WTC11 (cell line): ENCODE results near the gene BOC. TPM values are rescaled to one million over a fixed set of nuclear protein-coding genes. Genes with fewer than 3 reads are reported as not detected.

ENCODE experiments used
- ATAC-seq: fragments of 200-7000 bp; cut with Tn5 transposase; 2 replicates; pipeline ENCODE4 v1.10.0; 2021; ENCODE audit warnings: mild to moderate bottlenecking, moderate library complexity
- CTCF ChIA-PET: fragments of 300-600 bp; sonication (Branson Sonifier 250); formaldehyde crosslinking; loops from one replicate; lab custom pipeline; 2021; ENCODE audit warnings: antibody characterized with exemption; lab: Charles Lee
- POLR2A ChIA-PET: fragments of 350-600 bp; sonication (Branson Sonifier 250); formaldehyde crosslinking; loops from one replicate; lab custom pipeline; 2021; ENCODE audit warnings: antibody characterized with exemption; lab: Charles Lee
- DNase-seq: peaks from one replicate; pipeline ENCODE4 v3.0.0; 2021; ENCODE audit warnings: low spot score
- H3K27ac Mint-ChIP-seq: 2 replicates; pipeline ENCODE4 v1.8.0; 2021; ENCODE audit warnings: mixed read lengths
- H3K27me3 Mint-ChIP-seq: 2 replicates; pipeline ENCODE4 v1.8.0; 2021; ENCODE audit warnings: low read depth, mild to moderate bottlenecking, moderate library complexity, mixed read lengths
- H3K36me3 Mint-ChIP-seq: 2 replicates; pipeline ENCODE4 v1.8.0; 2021; ENCODE audit warnings: mixed read lengths
- H3K4me1 Mint-ChIP-seq: 2 replicates; pipeline ENCODE4 v1.8.0; 2022; ENCODE audit warnings: mixed read lengths
- H3K4me3 Mint-ChIP-seq: 2 replicates; pipeline ENCODE4 v1.8.0; 2021; ENCODE audit warnings: mild to moderate bottlenecking, moderate library complexity, mixed read lengths
- H3K9me3 Mint-ChIP-seq: 2 replicates; pipeline ENCODE4 v1.8.0; 2021; ENCODE audit warnings: mixed read lengths
- ATF1 ChIP-seq: sonication (generic); formaldehyde crosslinking; IDR thresholded peaks from 2 replicates; pipeline ENCODE4 v1.8.1; 2023; ENCODE audit warnings: mild to moderate bottlenecking, moderate library complexity, missing genetic modification reagents
- CREB1 ChIP-seq: sonication (generic); formaldehyde crosslinking; IDR thresholded peaks from 2 replicates; pipeline ENCODE4 v1.8.0; 2023; ENCODE audit warnings: mild to moderate bottlenecking, missing genetic modification reagents
- JAZF1 ChIP-seq: fragments of 250-450 bp; sonication (Bioruptor Pico); IDR thresholded peaks from 2 replicates; pipeline ENCODE4 v1.9.0; 2021; ENCODE audit warnings: moderate library complexity, mild to moderate bottlenecking, inconsistent platforms
- KAT7 ChIP-seq: sonication (generic); formaldehyde crosslinking; IDR thresholded peaks from 2 replicates; pipeline ENCODE4 v1.8.1; 2023; ENCODE audit warnings: missing genetic modification reagents, mild to moderate bottlenecking, borderline replicate concordance
- MYBL2 ChIP-seq: sonication (generic); formaldehyde crosslinking; IDR thresholded peaks from 2 replicates; pipeline ENCODE4 v1.8.1; 2023; ENCODE audit warnings: mild to moderate bottlenecking, moderate library complexity, missing genetic modification reagents
- SP1 ChIP-seq: sonication (generic); formaldehyde crosslinking; conservative IDR thresholded peaks from 2 replicates; pipeline ENCODE4 v1.8.1; 2022; ENCODE audit warnings: missing genetic modification reagents
- ZNF219 ChIP-seq: sonication (generic); formaldehyde crosslinking; IDR thresholded peaks from 2 replicates; pipeline ENCODE4 v1.8.0; 2023; ENCODE audit warnings: missing genetic modification reagents, mild to moderate bottlenecking, borderline replicate concordance
- ZNF396 ChIP-seq: fragments of 250-450 bp; sonication (Bioruptor Pico); IDR thresholded peaks from 2 replicates; pipeline ENCODE4 v1.8.0; 2021; ENCODE audit warnings: mild to moderate bottlenecking, moderate library complexity, borderline replicate concordance
- total RNA-seq: library from RNA; stranded (reverse); gene quantifications from 3 replicates; pipeline ENCODE4 v1.2.3, GENCODE V29; 2021
- TF ChIP-seq, protein P1 (sequence below): sonication (generic); formaldehyde crosslinking; IDR thresholded peaks from 2 replicates; pipeline ENCODE4 v1.8.0; 2022; ENCODE audit warnings: mild to moderate bottlenecking, missing genetic modification reagents
- TF ChIP-seq, protein P2 (sequence below): sonication (generic); formaldehyde crosslinking; IDR thresholded peaks from 2 replicates; pipeline ENCODE4 v1.8.1; 2022; ENCODE audit warnings: low read depth, missing genetic modification reagents, borderline replicate concordance
- TF ChIP-seq, protein P3 (sequence below): sonication (generic); formaldehyde crosslinking; IDR thresholded peaks from 2 replicates; pipeline ENCODE4 v1.8.1; 2022; ENCODE audit warnings: mild to moderate bottlenecking, moderate library complexity, missing genetic modification reagents
- TF ChIP-seq, protein P4 (sequence below): sonication (generic); formaldehyde crosslinking; IDR thresholded peaks from 2 replicates; pipeline ENCODE4 v1.8.1; 2023; ENCODE audit warnings: mild to moderate bottlenecking, missing genetic modification reagents, borderline replicate concordance
- TF ChIP-seq, protein P5 (sequence below): sonication (generic); formaldehyde crosslinking; IDR thresholded peaks from 2 replicates; pipeline ENCODE4 v1.8.0; 2023; ENCODE audit warnings: mild to moderate bottlenecking, missing genetic modification reagents
- TF ChIP-seq, protein P6 (sequence below): fragments of 250-450 bp; sonication (Bioruptor Pico); IDR thresholded peaks from 2 replicates; pipeline ENCODE4 v1.8.0; 2021; ENCODE audit warnings: mild to moderate bottlenecking
- TF ChIP-seq, protein P7 (sequence below): fragments of 250-450 bp; sonication (Bioruptor Pico); IDR thresholded peaks from 2 replicates; pipeline ENCODE4 v1.9.0; 2021; ENCODE audit warnings: mild to moderate bottlenecking, borderline replicate concordance
- TF ChIP-seq, protein P8 (sequence below): sonication (generic); formaldehyde crosslinking; IDR thresholded peaks from 2 replicates; pipeline ENCODE4 v1.8.1; 2023; ENCODE audit warnings: mild to moderate bottlenecking, missing genetic modification reagents, moderate library complexity
- TF ChIP-seq, protein P9 (sequence below): fragments of 250-450 bp; sonication (Bioruptor Pico); IDR thresholded peaks from 2 replicates; pipeline ENCODE4 v1.9.0; 2021; ENCODE audit warnings: mild to moderate bottlenecking

BOC gene
- total RNA-seq, 1 experiment from 2014 or later = 8.0 TPM

DNA sequence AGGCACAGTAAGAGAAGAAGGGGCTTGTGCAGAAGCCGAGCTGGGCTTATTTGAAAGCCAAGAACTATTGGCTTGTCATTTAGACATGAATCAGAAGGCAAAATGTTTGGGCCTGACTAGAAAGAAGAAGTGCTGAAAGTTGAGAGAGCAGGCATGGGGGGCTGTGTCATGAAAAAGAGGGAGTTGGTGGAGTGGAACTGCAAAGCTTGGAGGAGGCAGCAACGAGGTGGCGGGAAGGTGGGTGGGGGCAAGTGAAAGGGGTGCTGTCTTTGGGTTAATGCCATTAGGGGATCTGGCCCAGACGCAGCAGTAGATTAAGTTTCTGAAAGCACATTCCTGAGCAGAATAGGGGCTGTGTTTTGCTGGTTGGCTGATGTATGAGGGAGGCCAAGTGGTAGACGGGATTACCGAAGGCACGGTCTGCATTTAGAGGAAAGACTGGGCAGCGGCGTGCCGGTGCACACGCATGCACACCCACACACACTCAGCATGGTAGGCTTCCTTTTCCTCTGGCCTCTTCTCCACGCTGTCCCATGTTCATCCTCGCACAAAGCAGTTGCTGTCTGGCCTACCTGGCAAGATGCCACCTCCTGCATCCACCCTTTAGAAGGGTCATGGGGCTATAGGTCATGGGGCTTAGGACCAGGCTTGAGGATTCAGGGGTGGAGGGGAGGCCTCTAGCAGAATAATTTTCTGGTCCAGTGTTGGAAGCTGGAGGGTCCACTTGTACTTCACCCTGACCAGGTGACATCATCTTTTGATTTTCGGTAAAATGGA, 43.0 kb downstream of the BOC start:
- DNase-seq = no peak
- Mint-ChIP-seq H3K4me1 (peaks cover 25% of the 10 kb centered on the region), H3K4me3 (no peak overlapping the region), H3K27ac (no peak overlapping the region; the same call in 1 of the 2 replicates), H3K36me3 (no peaks in the 10 kb centered on the region), H3K27me3 (no peaks in the 10 kb centered on the region), H3K9me3 (no peaks in the 10 kb centered on the region)
- ChIA-PET CTCF (interaction anchor here (0.8 to 5.2 kb wide), 3 partner anchors 34 to 116 kb away, joined by 3 to 31 read pairs (median 3); partner anchors contain the start of gene BOC), POLR2A (no interaction called here)
- TF ChIP-seq, protein P1, sequence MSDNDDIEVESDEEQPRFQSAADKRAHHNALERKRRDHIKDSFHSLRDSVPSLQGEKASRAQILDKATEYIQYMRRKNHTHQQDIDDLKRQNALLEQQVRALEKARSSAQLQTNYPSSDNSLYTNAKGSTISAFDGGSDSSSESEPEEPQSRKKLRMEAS = no peak
- TF ChIP-seq, protein P2, sequence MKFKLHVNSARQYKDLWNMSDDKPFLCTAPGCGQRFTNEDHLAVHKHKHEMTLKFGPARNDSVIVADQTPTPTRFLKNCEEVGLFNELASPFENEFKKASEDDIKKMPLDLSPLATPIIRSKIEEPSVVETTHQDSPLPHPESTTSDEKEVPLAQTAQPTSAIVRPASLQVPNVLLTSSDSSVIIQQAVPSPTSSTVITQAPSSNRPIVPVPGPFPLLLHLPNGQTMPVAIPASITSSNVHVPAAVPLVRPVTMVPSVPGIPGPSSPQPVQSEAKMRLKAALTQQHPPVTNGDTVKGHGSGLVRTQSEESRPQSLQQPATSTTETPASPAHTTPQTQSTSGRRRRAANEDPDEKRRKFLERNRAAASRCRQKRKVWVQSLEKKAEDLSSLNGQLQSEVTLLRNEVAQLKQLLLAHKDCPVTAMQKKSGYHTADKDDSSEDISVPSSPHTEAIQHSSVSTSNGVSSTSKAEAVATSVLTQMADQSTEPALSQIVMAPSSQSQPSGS = no peak
- no peak for TF ChIP-seq ATF1
- TF ChIP-seq SP1 (CRISPR knock-in tag) = no peak
- TF ChIP-seq, protein P3, sequence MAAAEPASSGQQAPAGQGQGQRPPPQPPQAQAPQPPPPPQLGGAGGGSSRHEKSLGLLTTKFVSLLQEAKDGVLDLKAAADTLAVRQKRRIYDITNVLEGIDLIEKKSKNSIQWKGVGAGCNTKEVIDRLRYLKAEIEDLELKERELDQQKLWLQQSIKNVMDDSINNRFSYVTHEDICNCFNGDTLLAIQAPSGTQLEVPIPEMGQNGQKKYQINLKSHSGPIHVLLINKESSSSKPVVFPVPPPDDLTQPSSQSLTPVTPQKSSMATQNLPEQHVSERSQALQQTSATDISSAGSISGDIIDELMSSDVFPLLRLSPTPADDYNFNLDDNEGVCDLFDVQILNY (CRISPR knock-in tag) = no peak
- TF ChIP-seq, protein P4, sequence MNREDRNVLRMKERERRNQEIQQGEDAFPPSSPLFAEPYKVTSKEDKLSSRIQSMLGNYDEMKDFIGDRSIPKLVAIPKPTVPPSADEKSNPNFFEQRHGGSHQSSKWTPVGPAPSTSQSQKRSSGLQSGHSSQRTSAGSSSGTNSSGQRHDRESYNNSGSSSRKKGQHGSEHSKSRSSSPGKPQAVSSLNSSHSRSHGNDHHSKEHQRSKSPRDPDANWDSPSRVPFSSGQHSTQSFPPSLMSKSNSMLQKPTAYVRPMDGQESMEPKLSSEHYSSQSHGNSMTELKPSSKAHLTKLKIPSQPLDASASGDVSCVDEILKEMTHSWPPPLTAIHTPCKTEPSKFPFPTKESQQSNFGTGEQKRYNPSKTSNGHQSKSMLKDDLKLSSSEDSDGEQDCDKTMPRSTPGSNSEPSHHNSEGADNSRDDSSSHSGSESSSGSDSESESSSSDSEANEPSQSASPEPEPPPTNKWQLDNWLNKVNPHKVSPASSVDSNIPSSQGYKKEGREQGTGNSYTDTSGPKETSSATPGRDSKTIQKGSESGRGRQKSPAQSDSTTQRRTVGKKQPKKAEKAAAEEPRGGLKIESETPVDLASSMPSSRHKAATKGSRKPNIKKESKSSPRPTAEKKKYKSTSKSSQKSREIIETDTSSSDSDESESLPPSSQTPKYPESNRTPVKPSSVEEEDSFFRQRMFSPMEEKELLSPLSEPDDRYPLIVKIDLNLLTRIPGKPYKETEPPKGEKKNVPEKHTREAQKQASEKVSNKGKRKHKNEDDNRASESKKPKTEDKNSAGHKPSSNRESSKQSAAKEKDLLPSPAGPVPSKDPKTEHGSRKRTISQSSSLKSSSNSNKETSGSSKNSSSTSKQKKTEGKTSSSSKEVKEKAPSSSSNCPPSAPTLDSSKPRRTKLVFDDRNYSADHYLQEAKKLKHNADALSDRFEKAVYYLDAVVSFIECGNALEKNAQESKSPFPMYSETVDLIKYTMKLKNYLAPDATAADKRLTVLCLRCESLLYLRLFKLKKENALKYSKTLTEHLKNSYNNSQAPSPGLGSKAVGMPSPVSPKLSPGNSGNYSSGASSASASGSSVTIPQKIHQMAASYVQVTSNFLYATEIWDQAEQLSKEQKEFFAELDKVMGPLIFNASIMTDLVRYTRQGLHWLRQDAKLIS (CRISPR knock-in tag) = no peak
- TF ChIP-seq, protein P5, sequence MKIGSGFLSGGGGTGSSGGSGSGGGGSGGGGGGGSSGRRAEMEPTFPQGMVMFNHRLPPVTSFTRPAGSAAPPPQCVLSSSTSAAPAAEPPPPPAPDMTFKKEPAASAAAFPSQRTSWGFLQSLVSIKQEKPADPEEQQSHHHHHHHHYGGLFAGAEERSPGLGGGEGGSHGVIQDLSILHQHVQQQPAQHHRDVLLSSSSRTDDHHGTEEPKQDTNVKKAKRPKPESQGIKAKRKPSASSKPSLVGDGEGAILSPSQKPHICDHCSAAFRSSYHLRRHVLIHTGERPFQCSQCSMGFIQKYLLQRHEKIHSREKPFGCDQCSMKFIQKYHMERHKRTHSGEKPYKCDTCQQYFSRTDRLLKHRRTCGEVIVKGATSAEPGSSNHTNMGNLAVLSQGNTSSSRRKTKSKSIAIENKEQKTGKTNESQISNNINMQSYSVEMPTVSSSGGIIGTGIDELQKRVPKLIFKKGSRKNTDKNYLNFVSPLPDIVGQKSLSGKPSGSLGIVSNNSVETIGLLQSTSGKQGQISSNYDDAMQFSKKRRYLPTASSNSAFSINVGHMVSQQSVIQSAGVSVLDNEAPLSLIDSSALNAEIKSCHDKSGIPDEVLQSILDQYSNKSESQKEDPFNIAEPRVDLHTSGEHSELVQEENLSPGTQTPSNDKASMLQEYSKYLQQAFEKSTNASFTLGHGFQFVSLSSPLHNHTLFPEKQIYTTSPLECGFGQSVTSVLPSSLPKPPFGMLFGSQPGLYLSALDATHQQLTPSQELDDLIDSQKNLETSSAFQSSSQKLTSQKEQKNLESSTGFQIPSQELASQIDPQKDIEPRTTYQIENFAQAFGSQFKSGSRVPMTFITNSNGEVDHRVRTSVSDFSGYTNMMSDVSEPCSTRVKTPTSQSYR (CRISPR knock-in tag) = no peak
- no peak for TF ChIP-seq ZNF396 (CRISPR knock-in tag)
- TF ChIP-seq, protein P6, sequence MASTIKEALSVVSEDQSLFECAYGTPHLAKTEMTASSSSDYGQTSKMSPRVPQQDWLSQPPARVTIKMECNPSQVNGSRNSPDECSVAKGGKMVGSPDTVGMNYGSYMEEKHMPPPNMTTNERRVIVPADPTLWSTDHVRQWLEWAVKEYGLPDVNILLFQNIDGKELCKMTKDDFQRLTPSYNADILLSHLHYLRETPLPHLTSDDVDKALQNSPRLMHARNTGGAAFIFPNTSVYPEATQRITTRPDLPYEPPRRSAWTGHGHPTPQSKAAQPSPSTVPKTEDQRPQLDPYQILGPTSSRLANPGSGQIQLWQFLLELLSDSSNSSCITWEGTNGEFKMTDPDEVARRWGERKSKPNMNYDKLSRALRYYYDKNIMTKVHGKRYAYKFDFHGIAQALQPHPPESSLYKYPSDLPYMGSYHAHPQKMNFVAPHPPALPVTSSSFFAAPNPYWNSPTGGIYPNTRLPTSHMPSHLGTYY = no peak
- TF ChIP-seq ZNF219 (CRISPR knock-in tag) = no peak
- TF ChIP-seq, protein P7, sequence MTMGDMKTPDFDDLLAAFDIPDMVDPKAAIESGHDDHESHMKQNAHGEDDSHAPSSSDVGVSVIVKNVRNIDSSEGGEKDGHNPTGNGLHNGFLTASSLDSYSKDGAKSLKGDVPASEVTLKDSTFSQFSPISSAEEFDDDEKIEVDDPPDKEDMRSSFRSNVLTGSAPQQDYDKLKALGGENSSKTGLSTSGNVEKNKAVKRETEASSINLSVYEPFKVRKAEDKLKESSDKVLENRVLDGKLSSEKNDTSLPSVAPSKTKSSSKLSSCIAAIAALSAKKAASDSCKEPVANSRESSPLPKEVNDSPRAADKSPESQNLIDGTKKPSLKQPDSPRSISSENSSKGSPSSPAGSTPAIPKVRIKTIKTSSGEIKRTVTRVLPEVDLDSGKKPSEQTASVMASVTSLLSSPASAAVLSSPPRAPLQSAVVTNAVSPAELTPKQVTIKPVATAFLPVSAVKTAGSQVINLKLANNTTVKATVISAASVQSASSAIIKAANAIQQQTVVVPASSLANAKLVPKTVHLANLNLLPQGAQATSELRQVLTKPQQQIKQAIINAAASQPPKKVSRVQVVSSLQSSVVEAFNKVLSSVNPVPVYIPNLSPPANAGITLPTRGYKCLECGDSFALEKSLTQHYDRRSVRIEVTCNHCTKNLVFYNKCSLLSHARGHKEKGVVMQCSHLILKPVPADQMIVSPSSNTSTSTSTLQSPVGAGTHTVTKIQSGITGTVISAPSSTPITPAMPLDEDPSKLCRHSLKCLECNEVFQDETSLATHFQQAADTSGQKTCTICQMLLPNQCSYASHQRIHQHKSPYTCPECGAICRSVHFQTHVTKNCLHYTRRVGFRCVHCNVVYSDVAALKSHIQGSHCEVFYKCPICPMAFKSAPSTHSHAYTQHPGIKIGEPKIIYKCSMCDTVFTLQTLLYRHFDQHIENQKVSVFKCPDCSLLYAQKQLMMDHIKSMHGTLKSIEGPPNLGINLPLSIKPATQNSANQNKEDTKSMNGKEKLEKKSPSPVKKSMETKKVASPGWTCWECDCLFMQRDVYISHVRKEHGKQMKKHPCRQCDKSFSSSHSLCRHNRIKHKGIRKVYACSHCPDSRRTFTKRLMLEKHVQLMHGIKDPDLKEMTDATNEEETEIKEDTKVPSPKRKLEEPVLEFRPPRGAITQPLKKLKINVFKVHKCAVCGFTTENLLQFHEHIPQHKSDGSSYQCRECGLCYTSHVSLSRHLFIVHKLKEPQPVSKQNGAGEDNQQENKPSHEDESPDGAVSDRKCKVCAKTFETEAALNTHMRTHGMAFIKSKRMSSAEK (CRISPR knock-in tag) = no peak
- no peak for TF ChIP-seq MYBL2
- TF ChIP-seq, protein P8, sequence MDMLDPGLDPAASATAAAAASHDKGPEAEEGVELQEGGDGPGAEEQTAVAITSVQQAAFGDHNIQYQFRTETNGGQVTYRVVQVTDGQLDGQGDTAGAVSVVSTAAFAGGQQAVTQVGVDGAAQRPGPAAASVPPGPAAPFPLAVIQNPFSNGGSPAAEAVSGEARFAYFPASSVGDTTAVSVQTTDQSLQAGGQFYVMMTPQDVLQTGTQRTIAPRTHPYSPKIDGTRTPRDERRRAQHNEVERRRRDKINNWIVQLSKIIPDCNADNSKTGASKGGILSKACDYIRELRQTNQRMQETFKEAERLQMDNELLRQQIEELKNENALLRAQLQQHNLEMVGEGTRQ (CRISPR knock-in tag) = no peak
- TF ChIP-seq JAZF1 (CRISPR knock-in tag) = no peak
- TF ChIP-seq, protein P9, sequence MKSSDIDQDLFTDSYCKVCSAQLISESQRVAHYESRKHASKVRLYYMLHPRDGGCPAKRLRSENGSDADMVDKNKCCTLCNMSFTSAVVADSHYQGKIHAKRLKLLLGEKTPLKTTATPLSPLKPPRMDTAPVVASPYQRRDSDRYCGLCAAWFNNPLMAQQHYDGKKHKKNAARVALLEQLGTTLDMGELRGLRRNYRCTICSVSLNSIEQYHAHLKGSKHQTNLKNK = no peak
- TF ChIP-seq KAT7 = no peak
- no peak for TF ChIP-seq CREB1 (CRISPR knock-in tag)
- ATAC-seq = no peak
